Measurements from ENCODE around the gene NOA1. TPM values are rescaled to one million over a fixed set of nuclear protein-coding genes. Genes with fewer than 3 reads are reported as not detected.

NOA1 gene
- total RNA-seq (2014; rRNA removed; shearing (Covaris generic)) = 12.5 and 15.3 TPM in 2 replicates

DNA sequence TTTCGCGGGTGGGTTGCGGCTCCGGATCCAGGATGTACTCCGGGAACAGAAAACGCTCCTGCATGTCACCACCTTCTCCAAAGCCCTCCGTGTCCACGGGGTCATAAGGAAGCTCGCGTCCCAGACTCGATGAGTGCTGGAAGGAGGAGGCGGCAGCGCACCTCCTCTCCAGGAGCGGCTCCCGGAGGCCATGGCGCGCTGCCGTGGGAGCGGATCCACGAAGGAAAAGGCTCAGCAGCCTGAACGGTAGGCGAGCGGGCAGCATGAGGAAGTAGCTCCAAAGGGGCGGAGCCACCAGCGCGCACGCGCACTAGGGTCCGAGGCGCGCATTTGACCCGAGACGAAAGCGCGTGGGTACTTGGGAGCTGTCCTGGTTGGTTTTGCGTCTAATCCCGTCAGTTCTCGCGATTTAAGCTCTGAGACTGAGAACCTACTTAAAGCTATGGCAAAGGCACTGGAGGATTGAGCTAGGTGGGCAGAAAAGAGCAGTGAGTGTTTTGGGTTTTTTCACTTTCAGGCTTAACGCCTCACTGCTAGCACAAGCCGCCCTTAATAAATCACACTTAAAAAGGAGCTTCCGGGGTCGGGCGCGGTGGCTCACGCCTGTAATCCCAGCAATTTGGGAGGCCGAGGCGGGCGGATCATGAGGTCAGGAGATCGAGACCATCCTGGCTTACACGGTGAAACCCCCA lies at the start of gene NOA1:
Gene NOA1 (minus strand): TSS at position 286 of the 692 bp plus-strand sequence. CDS start 21 bp downstream, at position 265.
- peak; percentile 98 for DNase-seq (ENCODE audit: low spot score)

DNA sequence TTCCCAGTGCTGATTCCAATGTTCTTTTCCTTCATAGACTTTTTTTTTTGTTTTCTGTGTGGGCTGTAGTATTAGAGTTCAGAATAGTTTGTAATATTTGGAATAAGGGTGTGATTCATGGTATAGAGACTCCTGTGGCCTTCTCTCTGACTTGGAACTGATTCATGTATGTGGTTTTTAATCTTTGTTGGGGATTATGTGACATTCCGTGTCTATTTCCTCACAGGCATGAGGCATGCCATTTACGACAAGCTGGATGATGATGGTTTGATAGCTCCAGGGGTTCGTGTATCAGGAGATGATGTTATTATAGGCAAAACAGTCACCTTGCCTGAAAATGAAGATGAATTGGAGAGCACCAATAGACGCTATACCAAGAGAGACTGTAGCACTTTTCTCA lies 45.7 kb upstream of the NOA1 start:
- peak; percentile 78 for DNase-seq (ENCODE audit: low spot score)

DNA sequence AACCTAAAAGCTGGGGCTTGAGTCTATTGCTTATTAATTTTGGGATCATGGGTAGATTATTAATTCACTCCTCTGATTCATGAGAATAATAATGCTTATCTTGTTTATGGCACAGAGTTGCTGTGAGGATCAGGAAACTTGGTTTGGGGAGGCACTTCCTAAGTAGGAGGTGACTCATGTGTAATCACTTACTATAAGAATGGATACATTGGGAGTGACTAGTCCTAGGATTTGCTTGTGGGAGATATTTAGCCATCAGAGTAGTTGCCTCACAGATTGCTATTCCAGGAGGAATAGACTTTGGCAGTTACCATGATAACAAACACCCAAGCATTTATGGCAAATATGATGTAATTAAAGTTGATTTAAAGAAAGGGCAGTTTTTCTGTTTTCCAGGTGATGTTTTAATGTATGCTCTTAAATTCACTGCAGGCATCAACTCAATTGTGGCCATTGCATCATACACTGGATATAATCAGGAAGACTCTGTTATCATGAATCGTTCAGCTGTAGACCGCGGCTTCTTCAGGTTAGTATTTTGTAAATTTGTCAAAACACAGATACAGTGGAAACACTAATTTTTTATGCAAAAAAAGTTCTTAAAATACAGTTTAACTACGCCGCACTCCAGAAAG lies 43.2 kb upstream of the NOA1 start:
- DNase-seq (ENCODE audit: low spot score) = no peak

DNA sequence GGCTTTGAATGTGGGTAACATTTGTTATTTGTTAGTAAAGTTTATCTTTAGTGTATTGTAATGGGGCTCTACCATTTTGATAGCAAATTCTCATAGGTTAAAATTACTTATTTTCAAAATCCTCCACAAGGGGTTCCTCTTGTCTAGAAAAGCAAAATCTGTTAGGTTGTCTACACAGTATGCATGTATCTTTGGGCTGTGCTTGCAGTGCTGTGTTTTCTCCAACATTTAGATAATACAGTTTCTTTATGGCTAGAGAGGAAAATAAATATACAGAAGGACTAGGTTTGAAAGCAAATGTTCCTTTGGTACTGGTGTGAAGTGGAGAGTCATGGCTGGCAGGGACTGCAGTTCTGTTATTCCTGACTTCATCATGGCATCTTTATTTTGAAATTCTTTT lies 41.6 kb upstream of the NOA1 start:
- no peak for DNase-seq (ENCODE audit: low spot score)

DNA sequence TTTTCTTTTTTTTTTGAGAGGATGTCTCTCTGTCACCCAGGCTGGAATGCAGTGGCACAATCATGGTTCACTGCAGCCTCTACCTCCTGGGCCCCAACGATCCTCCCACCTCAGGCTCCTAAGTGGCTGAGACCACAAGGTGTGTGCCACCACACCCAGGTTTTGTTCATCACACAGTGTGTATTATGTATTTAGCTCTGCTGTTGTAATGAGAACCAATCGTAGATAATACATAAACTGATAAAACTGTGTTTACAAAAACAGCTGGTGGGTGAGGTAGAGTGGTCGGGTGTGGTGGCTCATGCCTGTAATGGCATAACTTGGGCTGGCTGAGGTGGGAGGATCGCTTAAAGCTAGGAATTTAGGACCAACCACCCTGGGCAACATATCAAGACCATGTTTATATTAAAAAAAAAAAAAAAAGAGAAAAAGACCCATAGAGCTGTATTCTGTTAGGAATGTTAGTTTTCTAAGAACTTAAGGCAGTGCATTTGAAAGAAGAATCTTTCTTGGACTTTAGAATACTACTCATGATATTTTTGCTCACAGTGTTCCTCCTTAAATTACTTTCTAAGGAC lies 36.2 kb upstream of the NOA1 start:
- DNase-seq (ENCODE audit: low spot score) = peak; percentile 14

DNA sequence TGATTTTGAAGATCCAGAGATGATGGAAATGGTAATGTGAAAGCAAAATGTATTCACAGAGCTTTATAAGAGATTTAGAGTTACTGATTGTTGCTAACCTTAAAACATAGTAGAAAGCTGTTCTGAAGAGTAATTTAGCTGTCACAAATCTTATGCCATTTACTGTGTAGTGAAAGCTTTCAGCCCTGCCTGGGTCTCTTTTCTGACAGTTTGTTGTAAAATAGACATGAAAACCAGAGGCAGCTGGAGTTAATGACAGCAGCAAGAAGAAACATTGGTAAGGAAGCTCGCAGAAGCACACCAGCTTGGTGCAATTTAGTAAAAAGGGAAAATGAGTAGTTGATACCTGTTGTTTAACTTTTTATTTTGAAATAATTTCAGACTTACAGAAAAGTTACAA lies 22.3 kb upstream of the NOA1 start:
- no peak for DNase-seq (ENCODE audit: low spot score)

DNA sequence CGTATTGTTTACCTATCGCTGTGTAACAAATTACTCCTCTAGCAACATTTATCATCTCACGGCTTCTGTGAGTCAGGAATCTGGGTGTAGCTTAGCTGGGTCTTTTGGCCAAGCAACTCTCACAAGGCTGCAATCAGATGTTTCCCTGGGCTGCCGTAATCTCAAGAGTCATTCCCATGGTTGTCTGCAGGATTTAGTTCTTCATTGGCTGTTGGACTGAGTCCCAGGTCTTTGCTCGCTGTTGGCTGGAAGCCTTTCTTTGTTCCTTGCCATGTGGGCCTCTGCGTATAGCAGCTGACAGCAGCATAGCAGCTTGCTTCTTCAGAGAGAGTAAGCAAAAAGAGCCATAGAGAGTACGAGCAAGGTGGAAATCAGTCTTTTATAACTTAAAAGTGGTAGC lies 18.1 kb upstream of the NOA1 start:
- DNase-seq (ENCODE audit: low spot score) = no peak

DNA sequence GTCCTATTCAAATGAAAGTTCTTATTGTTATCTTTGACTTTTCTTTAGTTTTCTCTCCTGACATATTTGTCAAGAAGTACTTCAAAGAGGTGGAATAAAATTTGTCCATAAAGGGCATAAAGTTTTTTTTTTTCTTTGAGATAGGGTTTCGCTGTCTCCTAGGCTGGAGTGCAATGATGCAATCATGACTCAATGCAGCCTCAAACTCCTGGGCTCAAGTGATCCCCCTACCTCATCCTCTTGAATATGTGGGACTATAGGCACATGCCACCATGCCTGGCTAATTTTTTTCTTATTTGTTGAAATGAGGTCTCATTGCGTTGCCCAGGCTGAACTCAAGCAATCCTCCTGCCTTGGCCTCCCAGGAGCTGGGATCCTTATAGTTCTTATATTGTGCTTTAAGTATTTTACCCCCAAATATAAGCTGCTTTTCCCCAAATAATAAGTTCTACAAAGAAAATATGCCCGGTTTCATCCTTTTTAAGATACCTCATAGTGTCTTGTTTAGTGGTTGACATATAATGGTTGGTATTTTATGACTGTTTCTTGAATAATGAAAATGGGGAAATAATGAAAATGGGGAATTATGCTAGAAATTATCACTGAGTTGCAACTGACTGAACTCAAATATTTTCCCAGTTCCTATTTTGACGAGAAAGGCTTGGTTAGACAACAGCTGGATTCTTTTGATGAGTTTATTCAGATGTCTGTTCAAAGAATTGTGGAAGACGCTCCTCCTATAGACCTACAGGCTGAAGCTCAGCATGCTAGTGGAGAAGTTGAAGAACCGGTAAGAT lies 12.9 kb upstream of the NOA1 start:
- no peak for DNase-seq (ENCODE audit: low spot score)

DNA sequence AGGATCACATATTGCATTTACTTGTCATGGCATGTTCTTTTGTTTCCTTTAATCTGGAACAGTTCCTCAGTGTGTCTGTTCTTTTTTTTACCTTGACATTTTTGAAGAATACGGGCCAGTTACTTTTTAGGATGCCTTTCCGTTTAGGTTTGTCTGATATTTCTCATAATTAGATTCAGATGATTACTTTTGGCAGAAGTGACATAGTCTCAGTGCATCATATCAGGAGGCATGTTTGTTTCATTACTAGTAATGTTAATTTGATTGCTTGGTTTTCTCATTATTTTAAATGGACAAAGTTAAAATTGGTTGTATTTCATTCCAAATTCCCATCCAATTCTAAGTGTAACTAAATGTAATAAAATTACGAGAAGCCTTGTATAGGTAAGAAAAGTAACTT lies 9.5 kb upstream of the NOA1 start:
- DNase-seq (ENCODE audit: low spot score) = no peak

DNA sequence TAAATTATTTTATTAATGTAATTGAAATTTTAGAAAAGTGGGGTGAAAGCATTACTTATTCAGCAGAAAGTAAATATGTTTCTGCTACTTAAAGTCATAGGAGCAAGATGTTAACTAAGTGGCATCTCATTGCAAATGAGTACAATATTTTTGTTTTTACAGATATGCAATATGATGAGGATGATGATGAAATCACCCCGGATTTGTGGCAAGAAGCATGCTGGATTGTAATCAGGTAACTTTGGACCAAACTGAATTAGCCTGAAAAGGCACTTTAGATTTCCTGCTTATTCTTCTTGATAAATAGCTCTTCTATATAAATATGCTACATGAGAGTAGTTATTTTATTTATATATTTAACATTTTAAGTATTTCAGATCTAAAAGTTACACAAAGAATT lies 8.8 kb upstream of the NOA1 start:
- DNase-seq (ENCODE audit: low spot score) = no peak

DNA sequence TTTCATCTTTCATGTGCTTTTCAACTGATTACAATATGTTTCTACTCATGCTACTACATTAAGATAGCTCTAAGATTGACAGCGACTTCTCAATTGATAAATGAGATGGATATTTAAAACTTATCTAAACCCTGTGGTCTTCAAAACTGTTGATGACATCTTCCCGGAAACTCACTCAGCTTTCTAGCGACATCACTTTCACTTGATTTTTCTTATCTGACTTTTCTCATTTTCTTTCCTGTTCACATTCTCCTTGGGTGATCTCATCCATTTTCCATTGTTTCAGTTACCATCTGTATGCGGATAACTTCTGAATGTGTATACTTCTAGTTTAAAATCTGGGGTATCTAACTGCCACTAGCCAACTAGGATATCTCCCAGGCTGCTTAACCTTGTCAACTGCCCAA lies 4.4 kb upstream of the NOA1 start:
- DNase-seq (ENCODE audit: low spot score) = no peak

DNA sequence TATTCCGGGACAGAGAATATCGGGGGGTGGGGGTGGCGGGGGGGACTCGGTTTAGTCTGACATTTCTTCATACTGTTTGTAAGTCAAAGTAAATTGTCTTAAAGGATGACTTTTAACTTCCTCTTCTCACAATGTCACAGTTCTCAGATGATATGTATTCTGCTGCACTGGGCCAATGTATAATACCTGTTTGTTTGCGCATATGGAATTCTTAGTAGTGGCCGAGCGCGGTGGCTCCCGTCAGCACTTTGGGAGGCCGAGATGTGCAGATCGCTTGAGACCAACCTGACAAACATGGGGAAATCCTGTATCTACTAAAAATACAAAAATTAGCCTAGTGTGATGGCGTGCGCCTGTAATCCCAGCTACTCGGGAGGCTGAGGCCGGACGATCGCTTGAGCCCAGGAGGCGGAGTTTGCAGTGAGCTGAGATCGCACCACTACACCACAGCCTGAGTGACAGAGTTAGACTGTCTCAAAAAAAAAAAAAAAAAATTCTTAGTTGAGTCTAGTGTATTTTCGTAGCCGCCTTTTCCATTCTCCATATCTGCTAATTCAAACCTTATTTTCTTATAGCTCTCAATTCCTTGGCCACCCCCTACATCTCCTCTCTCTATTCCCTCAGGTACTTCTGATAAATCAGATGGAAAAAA lies 2.1 kb upstream of the NOA1 start:
- no peak for DNase-seq (ENCODE audit: low spot score)

DNA sequence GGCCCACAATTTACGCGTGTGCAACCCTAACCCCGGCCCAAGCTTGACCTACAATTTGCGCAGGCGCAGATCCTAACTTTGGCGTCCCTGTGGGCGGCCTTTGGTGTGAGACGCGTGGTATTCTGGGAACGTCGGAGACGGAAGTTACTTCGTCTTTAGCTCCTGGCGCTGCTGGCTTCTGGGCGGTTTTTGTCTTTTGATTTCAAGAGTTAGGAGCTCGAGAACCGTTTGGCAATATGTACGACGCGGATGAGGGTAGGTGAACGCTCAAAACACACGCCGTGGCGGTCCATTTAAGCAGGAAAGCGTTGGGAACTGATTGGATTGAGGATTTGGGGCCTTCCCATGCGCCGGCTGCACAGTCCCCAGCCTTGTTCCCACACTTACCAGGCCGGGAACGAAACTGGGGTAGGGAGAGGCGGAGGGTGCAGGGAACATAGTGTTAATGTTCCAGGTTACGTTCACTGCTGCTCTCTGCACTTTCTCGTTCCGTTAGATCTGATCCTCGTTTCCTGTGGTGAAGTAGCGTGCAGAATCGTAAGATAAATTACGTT lies 1.4 kb upstream of the NOA1 start, which contains the start of gene POLR2B:
Gene POLR2B (plus strand): TSS at position 147 of the 554 bp plus-strand sequence. CDS start 90 bp downstream, at position 237.
- DNase-seq (ENCODE audit: low spot score) = peak; percentile 91

DNA sequence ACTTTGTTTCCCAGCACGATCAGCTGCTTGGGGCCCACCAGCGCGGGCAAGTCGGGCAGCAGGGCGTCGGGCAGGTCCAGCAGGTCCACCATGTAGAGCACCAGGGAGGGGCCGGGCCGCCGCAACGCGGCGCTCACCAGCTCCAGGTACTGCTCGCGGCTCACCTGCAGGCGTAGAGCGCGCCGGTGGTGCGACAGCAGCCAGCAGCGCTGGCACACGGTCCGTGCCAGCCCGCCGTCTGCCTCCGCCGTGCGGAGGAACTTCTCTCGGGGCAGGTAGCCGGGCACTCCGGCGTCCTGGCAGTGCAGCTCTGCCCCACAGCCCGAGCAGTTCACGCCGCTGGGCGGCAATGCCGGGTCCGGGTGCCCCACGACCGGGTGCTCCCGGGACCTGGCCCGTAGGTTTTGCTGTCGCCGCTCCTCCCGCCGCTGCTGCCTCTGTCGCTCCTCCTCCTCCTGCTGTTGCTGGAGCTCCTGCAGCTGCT lies 527 bp downstream of the NOA1 start:
- DNase-seq (ENCODE audit: low spot score) = no peak

DNA sequence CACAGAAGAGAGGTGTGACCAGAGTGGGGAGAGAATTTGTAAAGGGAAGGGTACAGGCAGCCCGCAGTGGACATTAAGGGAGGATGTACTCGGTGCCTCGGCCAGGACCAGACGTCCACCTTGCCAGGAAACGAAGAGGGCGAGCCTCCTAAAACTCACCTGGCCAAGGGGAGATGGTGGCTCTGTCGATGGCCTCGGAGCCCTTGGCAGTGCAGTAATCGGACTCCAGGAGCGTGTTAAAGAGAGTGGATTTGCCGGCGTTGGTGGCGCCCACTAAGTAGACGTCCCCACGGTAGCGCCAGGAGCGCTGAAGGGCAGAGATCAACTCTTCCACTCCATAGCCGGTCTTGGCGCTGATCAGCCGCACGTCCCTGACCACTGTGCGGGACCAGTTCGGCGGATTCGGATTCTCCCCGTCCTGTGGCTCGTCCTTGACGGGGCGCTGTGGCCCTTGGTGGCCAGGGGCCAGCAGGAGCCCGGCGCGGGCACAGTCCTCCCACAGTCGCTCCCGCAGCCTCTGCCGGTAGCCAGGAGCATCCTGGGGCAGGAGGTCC lies 1.0 kb downstream of the NOA1 start:
- DNase-seq (ENCODE audit: low spot score) = no peak

DNA sequence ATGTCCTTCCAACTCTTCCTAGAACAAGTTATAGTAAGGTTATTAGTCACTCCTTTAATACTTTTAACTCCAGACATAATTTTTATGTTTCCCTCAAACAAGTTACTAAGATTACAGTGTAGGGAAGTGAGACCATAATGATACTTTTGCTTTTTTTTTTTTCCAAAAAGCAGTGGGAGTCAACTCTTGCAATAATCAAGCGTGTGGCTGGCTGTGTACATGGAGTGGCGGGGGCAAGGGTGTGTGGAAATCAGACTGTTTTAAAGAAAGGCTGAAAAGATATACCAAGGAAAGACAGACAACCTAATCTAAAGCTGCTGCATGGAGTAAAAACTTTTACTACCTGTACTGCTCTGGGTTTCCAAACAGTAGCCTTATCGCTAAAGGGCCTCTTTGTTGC lies 4.1 kb downstream of the NOA1 start:
- no peak for DNase-seq (ENCODE audit: low spot score)

DNA sequence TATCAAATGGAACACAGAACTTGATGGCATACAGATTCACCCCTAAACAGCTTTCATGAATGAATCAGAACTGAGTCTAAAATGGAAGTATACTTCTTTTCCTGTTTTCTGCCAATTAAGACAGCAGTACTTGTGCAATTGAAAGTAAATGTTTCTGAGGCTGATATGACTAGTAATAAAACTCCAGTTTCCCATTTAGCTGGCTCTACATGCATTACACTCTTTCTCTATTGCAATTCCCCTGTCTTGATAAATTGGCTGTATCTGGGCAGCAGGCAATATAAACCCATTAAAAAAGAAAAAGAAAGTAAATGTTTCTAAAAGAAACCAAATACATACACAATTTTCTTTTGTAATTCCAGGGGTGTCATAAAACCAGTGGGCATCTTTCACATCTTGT lies 4.6 kb downstream of the NOA1 start:
- DNase-seq (ENCODE audit: low spot score) = no peak

DNA sequence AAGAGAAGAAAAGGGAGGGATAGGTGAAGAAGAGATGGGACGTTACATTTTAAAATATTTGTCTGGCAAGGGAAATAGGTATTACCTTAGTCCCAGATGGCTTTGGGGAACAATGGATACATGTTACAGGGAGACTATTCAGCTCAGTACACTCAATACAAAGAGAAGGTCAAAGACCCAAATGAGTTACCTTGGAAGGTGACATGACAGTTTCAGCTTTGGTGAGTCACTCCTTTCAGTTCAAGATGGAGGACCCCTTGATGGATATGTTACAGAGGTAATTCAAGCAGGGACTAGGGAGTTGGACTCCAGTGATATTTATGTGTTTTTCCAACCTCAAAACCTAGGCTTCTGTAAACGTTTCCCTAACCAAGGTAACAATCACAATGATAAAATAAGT lies 5.0 kb downstream of the NOA1 start:
- DNase-seq (ENCODE audit: low spot score) = no peak

DNA sequence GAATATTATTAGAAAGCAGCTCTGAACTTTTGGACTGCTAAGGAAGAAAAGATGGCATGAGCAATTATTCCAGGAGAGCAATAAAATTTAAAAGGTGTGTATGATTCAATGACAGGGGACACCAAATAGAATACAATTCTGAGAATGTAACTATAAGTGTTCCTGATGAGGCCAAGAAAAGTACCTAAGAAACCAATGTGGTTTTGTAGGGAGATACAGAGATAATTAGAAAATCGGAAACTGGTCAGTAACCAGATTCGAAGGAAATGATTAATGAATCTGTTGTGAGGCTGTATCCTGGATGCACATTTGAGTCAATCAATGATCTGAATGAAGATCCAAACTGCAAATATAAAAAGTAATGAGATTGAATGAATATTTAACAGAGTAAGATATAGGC lies 6.0 kb downstream of the NOA1 start:
- no peak for DNase-seq (ENCODE audit: low spot score)

DNA sequence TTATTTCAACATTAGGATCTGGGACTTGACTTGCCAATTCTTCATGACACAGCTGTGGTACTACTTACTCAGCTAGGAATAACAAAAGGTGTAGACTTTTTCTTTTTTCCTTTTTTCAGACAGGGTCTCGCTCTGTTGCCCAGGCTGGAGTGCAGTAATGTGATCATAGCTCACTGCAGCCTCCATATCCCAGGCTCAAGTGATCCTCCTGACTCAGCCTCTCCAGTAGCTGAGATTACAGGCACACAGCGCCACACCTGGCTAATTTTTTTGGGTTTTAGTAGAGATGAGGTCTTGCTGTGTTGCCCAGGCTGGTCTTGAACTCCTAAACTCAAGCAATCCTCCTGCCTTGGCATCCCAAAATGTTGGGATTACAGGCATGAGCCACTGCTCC lies 16.3 kb downstream of the NOA1 start:
- no peak for DNase-seq (ENCODE audit: low spot score)

DNA sequence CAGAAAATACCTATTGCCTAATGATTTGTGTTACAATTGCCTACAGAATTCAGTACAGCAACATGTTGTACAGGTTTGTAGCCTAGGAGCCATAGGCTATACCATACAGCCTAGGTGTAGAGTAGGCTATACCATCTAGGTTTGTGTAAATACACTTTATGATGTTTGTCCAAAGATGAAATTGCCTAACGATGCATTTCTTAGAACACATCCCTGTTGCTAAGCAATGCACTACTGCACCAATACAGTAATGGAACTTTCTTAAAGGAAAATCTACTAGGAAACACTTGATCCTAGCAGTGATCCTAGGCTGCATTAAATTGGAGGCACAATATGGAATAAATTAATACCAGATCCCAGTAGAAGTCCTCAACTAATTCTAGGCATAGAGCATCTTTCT lies 18.3 kb downstream of the NOA1 start:
- DNase-seq (ENCODE audit: low spot score) = no peak
